VCaP (cell line): ENCODE data around the gene YWHAE.

ENCODE experiments used
- H3K27ac ChIP-seq: fragments of 450-650 bp; 2 replicates; pipeline ENCODE4 v1.5.1; 2017
- CTCF ChIP-seq: fragments of 450-650 bp; conservative IDR thresholded peaks from 2 replicates; pipeline ENCODE4 v1.5.1; 2017; ENCODE audit warnings: mild to moderate bottlenecking, moderate library complexity

YWHAE gene

DNA sequence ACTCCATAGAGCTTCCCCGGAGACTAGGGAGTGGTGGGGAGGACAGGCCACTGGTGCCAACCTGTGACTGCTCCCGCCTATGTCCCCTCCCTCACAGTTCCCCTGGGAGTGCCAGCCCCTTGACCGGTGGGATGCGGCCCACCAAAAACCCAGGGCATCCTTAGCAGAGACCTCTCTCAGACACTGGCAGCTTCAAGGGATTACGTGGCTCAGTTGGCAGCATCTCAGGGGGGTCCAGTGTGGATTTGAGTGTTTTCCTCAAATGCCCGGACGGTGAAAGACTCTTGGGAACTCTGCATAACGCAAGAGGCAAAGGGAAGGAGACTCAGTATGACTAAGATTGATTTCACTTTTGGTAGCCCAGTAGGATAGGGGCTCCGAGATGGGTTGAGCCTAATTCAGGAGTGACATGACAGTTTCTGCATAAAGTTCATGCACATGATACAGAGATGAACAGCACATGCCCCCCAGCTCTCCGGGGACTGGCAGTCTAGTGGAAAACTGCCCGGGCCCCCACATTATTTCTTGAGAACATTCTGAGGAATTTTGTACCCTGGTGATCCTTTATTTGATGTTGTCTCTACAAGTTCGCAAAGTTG lies 70.2 kb downstream of the YWHAE start:
- H3K27ac ChIP-seq = no peak overlapping the region
- no peak for TF ChIP-seq CTCF

- H3K27ac ChIP-seq = no peak overlapping the region
- TF ChIP-seq CTCF = no peak
Measured at GRCh38 chr17:1328437-1328836, 71.6 kb downstream of the YWHAE start.

DNA sequence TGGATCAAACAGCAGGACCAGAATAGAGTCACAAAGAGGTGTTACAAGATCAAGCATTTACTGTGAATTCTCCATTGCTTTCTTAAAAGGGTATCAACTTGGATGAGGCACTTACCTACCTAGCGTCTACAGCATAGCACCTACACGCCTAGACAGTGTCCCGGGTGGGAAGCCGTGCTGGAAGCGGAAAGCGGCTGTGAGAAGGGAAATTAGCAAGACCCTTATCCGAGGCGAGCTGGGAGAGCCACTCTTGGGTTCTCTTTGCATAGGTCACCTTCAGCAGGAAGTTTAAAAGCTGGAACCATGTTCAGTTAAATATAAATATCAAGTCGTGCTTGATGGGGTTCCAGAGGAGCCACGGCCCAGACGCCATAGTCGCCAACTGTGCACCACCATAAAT lies 74.3 kb downstream of the YWHAE start:
- H3K27ac ChIP-seq = no peak overlapping the region
- no peak for TF ChIP-seq CTCF

GRCh38 chr17:1324201-1324771 lies 75.7 kb downstream of the YWHAE start:
- no peak overlapping the region for H3K27ac ChIP-seq
- TF ChIP-seq CTCF = no peak

DNA sequence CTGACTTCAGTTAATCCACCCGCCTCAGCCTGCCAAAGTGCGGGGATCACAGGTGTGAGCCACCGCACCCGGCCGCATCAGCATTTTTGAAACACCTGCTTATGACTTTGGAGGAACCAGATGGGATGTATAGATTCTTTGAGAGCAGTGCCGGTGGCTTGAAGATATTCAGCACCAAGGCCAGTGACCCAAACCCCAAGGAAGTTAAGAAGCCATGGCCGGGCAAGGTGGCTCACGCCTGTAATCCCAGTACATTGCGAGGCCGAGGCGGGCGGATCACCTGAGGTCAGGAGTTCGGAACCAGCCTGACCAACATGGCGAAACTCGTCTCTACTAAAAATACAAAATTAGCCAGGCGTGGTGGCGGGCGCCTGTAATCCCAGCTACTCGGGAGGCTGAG lies 76.7 kb downstream of the YWHAE start:
- no peak for TF ChIP-seq CTCF
- H3K27ac ChIP-seq = no peak overlapping the region

GRCh38 chr17:1322480-1322879 lies 77.5 kb downstream of the YWHAE start:
- TF ChIP-seq CTCF = no peak
- no peak overlapping the region for H3K27ac ChIP-seq

GRCh38 chr17:1322014-1322428 lies 78.0 kb downstream of the YWHAE start:
- no peak for TF ChIP-seq CTCF
- H3K27ac ChIP-seq = no peak overlapping the region
